OCI-LY1 (cell line): ENCODE data around the gene CTBP2.

Experiments
- EZH2 ChIP-seq: fragments of 200-600 bp; sonication (generic), shearing (Covaris generic); IDR thresholded peaks from 2 replicates; pipeline ENCODE4 v1.8.0; 2017; ENCODE audit warnings: borderline replicate concordance, mixed run types, mild to moderate bottlenecking, antibody characterized with exemption, low read length, moderate library complexity, mixed read lengths
- TF ChIP-seq, protein P1 (sequence below): fragments of 200-600 bp; sonication (generic), shearing (Covaris generic); IDR thresholded peaks from 2 replicates; pipeline ENCODE4 v1.5.1; 2017; ENCODE audit warnings: mild to moderate bottlenecking, antibody characterized with exemption, low read length, moderate library complexity, mixed read lengths

DNA sequence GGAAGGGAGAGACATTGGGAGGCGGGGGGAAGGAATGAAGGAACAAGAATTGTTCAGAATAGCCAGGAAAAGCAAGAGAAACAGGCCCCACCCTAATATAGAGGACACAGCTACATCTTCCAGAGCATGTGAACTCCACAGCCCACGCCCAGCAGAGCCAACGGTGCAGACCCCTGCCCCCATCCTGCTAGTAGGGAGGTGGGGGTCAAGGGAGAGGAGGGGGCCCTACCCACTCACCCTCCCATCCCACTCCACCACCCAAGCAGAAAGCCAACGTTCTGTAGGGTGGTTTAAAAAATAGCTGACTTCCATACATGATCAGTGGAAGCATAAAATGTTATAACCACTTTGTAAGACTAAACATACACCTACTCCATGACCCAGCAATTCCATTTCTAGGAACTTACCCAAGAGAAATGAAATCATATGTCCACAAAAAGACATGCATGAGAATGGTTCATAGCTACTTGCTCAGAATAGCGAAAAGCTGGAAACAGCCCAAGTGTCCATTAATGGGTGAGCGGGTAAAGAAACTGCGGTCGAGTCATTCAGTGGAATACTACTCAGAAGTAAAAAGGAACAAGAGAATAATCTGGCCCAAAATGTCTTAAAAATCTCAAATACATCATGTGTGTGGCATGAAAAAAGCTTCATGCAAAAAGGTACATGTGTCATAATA is 31.8 kb downstream of the CTBP2 start:
- TF ChIP-seq, protein P1, sequence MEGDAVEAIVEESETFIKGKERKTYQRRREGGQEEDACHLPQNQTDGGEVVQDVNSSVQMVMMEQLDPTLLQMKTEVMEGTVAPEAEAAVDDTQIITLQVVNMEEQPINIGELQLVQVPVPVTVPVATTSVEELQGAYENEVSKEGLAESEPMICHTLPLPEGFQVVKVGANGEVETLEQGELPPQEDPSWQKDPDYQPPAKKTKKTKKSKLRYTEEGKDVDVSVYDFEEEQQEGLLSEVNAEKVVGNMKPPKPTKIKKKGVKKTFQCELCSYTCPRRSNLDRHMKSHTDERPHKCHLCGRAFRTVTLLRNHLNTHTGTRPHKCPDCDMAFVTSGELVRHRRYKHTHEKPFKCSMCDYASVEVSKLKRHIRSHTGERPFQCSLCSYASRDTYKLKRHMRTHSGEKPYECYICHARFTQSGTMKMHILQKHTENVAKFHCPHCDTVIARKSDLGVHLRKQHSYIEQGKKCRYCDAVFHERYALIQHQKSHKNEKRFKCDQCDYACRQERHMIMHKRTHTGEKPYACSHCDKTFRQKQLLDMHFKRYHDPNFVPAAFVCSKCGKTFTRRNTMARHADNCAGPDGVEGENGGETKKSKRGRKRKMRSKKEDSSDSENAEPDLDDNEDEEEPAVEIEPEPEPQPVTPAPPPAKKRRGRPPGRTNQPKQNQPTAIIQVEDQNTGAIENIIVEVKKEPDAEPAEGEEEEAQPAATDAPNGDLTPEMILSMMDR = no peak
- no peak for TF ChIP-seq EZH2
